Hepatocyte (in vitro differentiated cells): ENCODE measurements around the gene AKT1. TPM values are rescaled to one million over a fixed set of nuclear protein-coding genes. Genes with fewer than 3 reads are reported as not detected.
A peak's percentile ranks its signal among the peaks of the same experiment; 100 is the strongest.

ENCODE experiments used
- DNase-seq: peaks from one replicate; pipeline ENCODE4 v3.0.0-alpha.2; 2016; ENCODE audit warnings: low spot score
- H2AFZ ChIP-seq: fragments of 200-600 bp; sonication (generic); 2 replicates; pipeline ENCODE4 v1.6.0; 2016; ENCODE audit warnings: antibody characterized with exemption, mild to moderate bottlenecking
- H3K27ac ChIP-seq: fragments of 200-600 bp; sonication (generic); 2 replicates; pipeline ENCODE4 v1.5.1; 2016; ENCODE audit warnings: mild to moderate bottlenecking
- H3K27me3 ChIP-seq: fragments of 200-600 bp; sonication (generic); 2 replicates; pipeline ENCODE4 v1.6.1; 2016
- H3K36me3 ChIP-seq: fragments of 200-600 bp; sonication (generic); replicated peaks from 2 replicates; pipeline ENCODE4 v1.5.1; 2016; ENCODE audit warnings: low read depth; ENCODE audit not compliant: insufficient read depth
- H3K4me1 ChIP-seq: fragments of 200-600 bp; sonication (generic); 2 replicates; pipeline ENCODE4 v1.5.1; 2016; ENCODE audit warnings: mild to moderate bottlenecking, moderate library complexity; ENCODE audit not compliant: insufficient read depth
- H3K4me2 ChIP-seq: fragments of 200-600 bp; sonication (generic); 2 replicates; pipeline ENCODE4 v1.6.0; 2016
- H3K4me3 ChIP-seq: fragments of 200-600 bp; sonication (generic); 2 replicates; pipeline ENCODE4 v1.5.1; 2016; ENCODE audit warnings: mild to moderate bottlenecking
- H3K79me2 ChIP-seq: fragments of 200-600 bp; sonication (generic); 2 replicates; pipeline ENCODE4 v1.6.0; 2017; ENCODE audit warnings: mild to moderate bottlenecking
- H3K9me2 ChIP-seq: fragments of 200-600 bp; sonication (generic); replicated peaks from 2 replicates; pipeline ENCODE4 v1.6.0; 2017; ENCODE audit warnings: mild to moderate bottlenecking; ENCODE audit not compliant: insufficient read depth
- H3K9me3 ChIP-seq: fragments of 200-600 bp; sonication (generic); 2 replicates; pipeline ENCODE4 v1.5.1; 2016; ENCODE audit warnings: low read depth, mild to moderate bottlenecking
- H4K20me1 ChIP-seq: fragments of 200-600 bp; sonication (generic); 2 replicates; pipeline ENCODE4 v1.6.0; 2016; ENCODE audit warnings: mild to moderate bottlenecking; ENCODE audit not compliant: insufficient read depth, poor library complexity, severe bottlenecking
- EZH2 ChIP-seq: fragments of 200-600 bp; sonication (generic); IDR thresholded peaks from 2 replicates; pipeline ENCODE4 v1.6.1; 2016; ENCODE audit warnings: antibody characterized with exemption, mild to moderate bottlenecking, borderline replicate concordance
- EZH2phosphoT487 ChIP-seq: fragments of 200-600 bp; sonication (generic); IDR thresholded peaks from one replicate; pipeline ENCODE4 v1.6.1; 2018; ENCODE audit warnings: antibody characterized with exemption, mild to moderate bottlenecking, low read depth, moderate library complexity; ENCODE audit not compliant: unreplicated experiment, severe bottlenecking
- WGBS: methylation state at CpG from one replicate; pipeline ENCODE4 v1.1.6; 2016; ENCODE audit warnings: low lambda C conversion rate; ENCODE audit errors: missing lambda C conversion rate; 5-methylcytosine and 5-hydroxymethylcytosine counted together
- polyA plus RNA-seq: library from polyadenylated mRNA; unstranded; fragments of >200 nt; fragmentation: Nextera tagmentation; extraction: Ambion mirVana; gene quantifications from 2 replicates; pipeline ENCODE4 v1.2.1, GENCODE V29; 2016
- total RNA-seq: library from RNA; depleted of rRNA; stranded (reverse); fragments of >200 nt; gene quantifications from 2 replicates; pipeline ENCODE4 v1.2.3, GENCODE V29; 2014
- TF ChIP-seq, protein P1 (sequence below): fragments of 200-600 bp; sonication (generic); IDR thresholded peaks from 2 replicates; pipeline ENCODE4 v1.5.1; 2016; ENCODE audit warnings: antibody characterized with exemption, mild to moderate bottlenecking; ENCODE audit not compliant: poor library complexity

AKT1 gene
- total and polyA plus RNA-seq, 2 experiments from 2014 or later: 124 to 159 TPM

DNA sequence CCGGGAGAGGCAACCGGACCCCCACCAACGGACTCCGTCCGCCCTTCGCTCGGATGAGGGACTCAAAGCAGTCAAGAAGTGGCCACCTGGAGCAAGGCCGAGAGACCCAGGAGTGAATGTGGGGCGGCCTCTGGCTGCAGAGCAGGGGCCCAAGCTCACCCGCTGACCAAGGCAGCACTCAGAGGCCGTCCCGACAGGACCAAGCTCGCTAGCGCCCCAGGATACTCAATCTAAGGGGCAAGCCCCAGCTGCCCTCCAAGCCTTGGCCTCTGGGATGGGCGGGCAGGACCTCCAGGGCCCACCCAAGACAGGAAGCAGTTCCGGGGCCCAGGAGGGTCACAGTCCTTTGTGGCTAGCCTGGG lies 936 bp downstream of the AKT1 start:
- H3K27me3 ChIP-seq: no peaks in the 10 kb centered on the region
- H3K36me3 ChIP-seq: no peaks in the 10 kb centered on the region
- H2AFZ ChIP-seq: no peak overlapping the region
- H3K4me1 ChIP-seq: peaks cover 38% of the 10 kb centered on the region
- DNase-seq: peak; percentile 57
- peaks cover 55% of the 10 kb centered on the region for H3K79me2 ChIP-seq
- H3K4me2 ChIP-seq: peak overlapping the region; percentile 100
- H3K27ac ChIP-seq: peak overlapping the region; percentile 83
- peaks cover 48% of the 10 kb centered on the region for H4K20me1 ChIP-seq
- peak overlapping the region; percentile 39 for H3K4me3 ChIP-seq
- TF ChIP-seq EZH2 (no peak), EZH2phosphoT487 (no peak)
- TF ChIP-seq, protein P1, sequence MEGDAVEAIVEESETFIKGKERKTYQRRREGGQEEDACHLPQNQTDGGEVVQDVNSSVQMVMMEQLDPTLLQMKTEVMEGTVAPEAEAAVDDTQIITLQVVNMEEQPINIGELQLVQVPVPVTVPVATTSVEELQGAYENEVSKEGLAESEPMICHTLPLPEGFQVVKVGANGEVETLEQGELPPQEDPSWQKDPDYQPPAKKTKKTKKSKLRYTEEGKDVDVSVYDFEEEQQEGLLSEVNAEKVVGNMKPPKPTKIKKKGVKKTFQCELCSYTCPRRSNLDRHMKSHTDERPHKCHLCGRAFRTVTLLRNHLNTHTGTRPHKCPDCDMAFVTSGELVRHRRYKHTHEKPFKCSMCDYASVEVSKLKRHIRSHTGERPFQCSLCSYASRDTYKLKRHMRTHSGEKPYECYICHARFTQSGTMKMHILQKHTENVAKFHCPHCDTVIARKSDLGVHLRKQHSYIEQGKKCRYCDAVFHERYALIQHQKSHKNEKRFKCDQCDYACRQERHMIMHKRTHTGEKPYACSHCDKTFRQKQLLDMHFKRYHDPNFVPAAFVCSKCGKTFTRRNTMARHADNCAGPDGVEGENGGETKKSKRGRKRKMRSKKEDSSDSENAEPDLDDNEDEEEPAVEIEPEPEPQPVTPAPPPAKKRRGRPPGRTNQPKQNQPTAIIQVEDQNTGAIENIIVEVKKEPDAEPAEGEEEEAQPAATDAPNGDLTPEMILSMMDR: no peak
- H3K9me3 ChIP-seq: no peaks in the 10 kb centered on the region
- no peaks in the 10 kb centered on the region for H3K9me2 ChIP-seq
- 8% methylated on average over 16 of the region's 16 CpGs for WGBS

DNA sequence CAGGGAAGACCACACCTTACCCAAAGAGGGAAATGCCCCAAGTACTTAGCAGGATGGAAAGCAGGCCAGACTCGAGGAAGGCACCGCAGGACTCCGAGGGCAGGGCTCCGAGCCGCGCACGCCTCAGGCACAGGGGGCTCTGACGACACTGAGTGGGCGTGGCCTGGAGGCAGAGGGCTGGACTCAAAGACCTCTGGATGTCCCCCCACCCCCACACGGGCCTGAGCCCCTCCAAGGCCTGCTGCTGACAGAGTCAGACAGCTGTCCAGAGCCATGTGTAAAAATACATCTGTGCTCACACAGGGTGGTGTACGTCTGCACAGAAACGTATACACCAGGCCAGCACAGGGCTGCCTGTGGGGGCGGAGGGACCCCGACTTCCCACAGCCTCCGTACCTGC lies 1.4 kb downstream of the AKT1 start:
- Histone ChIP-seq H4K20me1 (peaks cover 53% of the 10 kb centered on the region), H3K9me3 (no peaks in the 10 kb centered on the region), H3K36me3 (no peaks in the 10 kb centered on the region), H3K4me3 (peak overlapping the region; percentile 39), H3K27ac (peak overlapping the region; percentile 83), H3K27me3 (no peaks in the 10 kb centered on the region), H2AFZ (no peak overlapping the region), H3K79me2 (peaks cover 60% of the 10 kb centered on the region), H3K4me2 (peak overlapping the region; percentile 100), H3K9me2 (no peaks in the 10 kb centered on the region), H3K4me1 (peaks cover 35% of the 10 kb centered on the region)
- 39% methylated on average over 15 of the region's 15 CpGs for WGBS
- no peak for TF ChIP-seq EZH2
- TF ChIP-seq EZH2phosphoT487: no peak
- DNase-seq: peak; percentile 67

DNA sequence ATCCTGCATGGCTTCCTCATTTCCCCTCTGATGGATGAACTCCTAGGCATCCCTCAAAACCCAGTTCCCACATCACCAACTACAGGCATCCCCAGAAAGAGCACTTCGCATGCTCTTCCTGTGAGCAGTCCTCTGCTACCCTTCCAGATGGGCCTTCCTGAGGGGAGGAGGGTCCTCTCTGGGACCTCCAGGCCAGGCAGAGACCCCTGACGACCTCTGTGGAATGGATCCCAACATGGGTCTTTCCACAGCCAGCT lies 1.9 kb downstream of the AKT1 start:
- Histone ChIP-seq H3K4me1 (peaks cover 35% of the 10 kb centered on the region), H3K27me3 (no peaks in the 10 kb centered on the region), H3K4me3 (no peak overlapping the region), H3K36me3 (no peaks in the 10 kb centered on the region), H3K9me2 (no peaks in the 10 kb centered on the region), H3K27ac (peak overlapping the region; percentile 23), H2AFZ (no peak overlapping the region), H3K79me2 (peaks cover 64% of the 10 kb centered on the region), H3K4me2 (peak overlapping the region; percentile 100), H4K20me1 (peaks cover 57% of the 10 kb centered on the region), H3K9me3 (no peaks in the 10 kb centered on the region)
- no peak for DNase-seq
- TF ChIP-seq EZH2: no peak
- TF ChIP-seq, protein P1: no peak
- TF ChIP-seq EZH2phosphoT487: no peak
- 82% methylated on average over 2 of the region's 2 CpGs for WGBS

DNA sequence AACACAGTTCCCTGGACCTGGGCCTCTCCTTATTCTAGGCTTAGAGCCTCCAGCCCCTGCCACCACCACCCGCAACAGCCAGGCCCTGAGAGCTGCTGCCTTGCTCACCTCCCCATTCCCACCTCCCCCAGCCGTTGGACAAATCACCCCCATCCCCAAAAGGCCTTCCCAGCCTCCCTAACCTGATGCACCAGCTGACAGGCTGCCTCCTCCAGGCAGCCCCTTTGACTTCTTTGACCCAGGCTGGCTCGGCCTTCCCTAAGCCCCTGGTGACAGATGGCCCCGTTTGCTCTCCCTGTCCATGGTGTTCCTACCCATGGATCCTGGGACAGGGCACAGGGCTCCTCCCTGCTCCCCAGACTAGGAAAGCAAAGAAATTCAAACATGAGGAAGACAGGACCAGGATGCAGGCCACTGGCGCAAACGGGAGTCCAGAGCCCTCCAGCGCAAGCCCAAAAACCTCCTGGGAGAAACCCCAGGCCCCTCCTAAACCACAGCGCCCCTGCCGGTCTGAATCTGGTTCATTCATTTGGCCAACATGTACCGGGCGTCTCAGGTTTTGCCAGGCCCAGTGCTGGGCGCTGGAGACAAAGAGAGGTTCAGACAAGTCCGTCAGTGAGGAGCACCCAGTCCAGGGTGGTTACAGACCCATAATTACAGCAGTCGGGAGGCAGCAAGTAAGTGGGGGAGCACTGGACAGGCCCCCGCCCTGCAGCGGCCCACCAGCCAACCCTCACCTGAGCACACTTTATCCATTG lies 2.4 kb downstream of the AKT1 start:
- H3K4me3 ChIP-seq: no peak overlapping the region
- no peak overlapping the region for H2AFZ ChIP-seq
- DNase-seq: no peak
- H4K20me1 ChIP-seq: peaks cover 62% of the 10 kb centered on the region
- H3K9me2 ChIP-seq: no peaks in the 10 kb centered on the region
- H3K36me3 ChIP-seq: no peaks in the 10 kb centered on the region
- peak overlapping the region; percentile 100 for H3K4me2 ChIP-seq
- peaks cover 69% of the 10 kb centered on the region for H3K79me2 ChIP-seq
- WGBS: 81% methylated on average over 16 of the region's 16 CpGs
- H3K27ac ChIP-seq: no peak overlapping the region
- no peaks in the 10 kb centered on the region for H3K27me3 ChIP-seq
- peaks cover 35% of the 10 kb centered on the region for H3K4me1 ChIP-seq
- TF ChIP-seq, protein P1: no peak
- TF ChIP-seq EZH2 (no peak), EZH2phosphoT487 (no peak)
- no peaks in the 10 kb centered on the region for H3K9me3 ChIP-seq
